Epithelial cell of esophagus (primary cell): Measurements from ENCODE around the gene KREMEN2.

Source experiments
- DNase-seq: peaks from one replicate; pipeline ENCODE4 v3.0.0; 2010; ENCODE audit warnings: low read depth
- H3K4me3 ChIP-seq: 2 replicates; pipeline ENCODE4 v1.5.1; 2011; ENCODE audit warnings: mild to moderate bottlenecking, low read length, control low read depth
- CTCF ChIP-seq: IDR thresholded peaks from 2 replicates; pipeline ENCODE4 v1.5.1; 2011; ENCODE audit warnings: low read depth, mild to moderate bottlenecking, low read length, control low read depth, inconsistent platforms; ENCODE audit not compliant: insufficient read depth; ENCODE audit errors: missing control alignments

Gene KREMEN2

GRCh38 chr16:2952679-2953078 is 11.4 kb upstream of the KREMEN2 start:
- no peak overlapping the region for H3K4me3 ChIP-seq
- DNase-seq, result peak; percentile 60
- TF ChIP-seq CTCF, result no peak

GRCh38 chr16:2953706-2954627 is 10.1 kb upstream of the KREMEN2 start:
- TF ChIP-seq CTCF, result no peak
- no peak for DNase-seq
- no peak overlapping the region for H3K4me3 ChIP-seq

GRCh38 chr16:2954656-2955381 is 9.3 kb upstream of the KREMEN2 start:
- DNase-seq, result no peak
- no peak for TF ChIP-seq CTCF
- H3K4me3 ChIP-seq, result no peak overlapping the region

GRCh38 chr16:2955438-2955778 is 8.7 kb upstream of the KREMEN2 start:
- TF ChIP-seq CTCF, result no peak
- no peak for DNase-seq
- H3K4me3 ChIP-seq, result no peak overlapping the region

- no peak for TF ChIP-seq CTCF
- DNase-seq, result no peak
Measured at GRCh38 chr16:2955779-2956578, 8.1 kb upstream of the KREMEN2 start.

GRCh38 chr16:2956579-2956956 is 7.5 kb upstream of the KREMEN2 start:
- DNase-seq, result no peak
- TF ChIP-seq CTCF, result no peak

More at GRCh38 chr16:2955779-2956578, 8.1 kb upstream of the KREMEN2 start:
- no peak overlapping the region for H3K4me3 ChIP-seq

More at GRCh38 chr16:2956579-2956956, 7.5 kb upstream of the KREMEN2 start:
- H3K4me3 ChIP-seq, result no peak overlapping the region
